ENCODE data around the gene CIROP. TPM values are rescaled to one million over a fixed set of nuclear protein-coding genes. Genes with fewer than 3 reads are reported as not detected.

Gene CIROP
- total and polyA plus RNA-seq, 2 experiments from 2014 or later, result 0.15 TPM; not detected in 1

GRCh38 chr14:23105348-23105824 lies 597 bp upstream of the CIROP start:
- H3K4me3 ChIP-seq, result no peak overlapping the region
- no peak overlapping the region for H3K27ac ChIP-seq
- DNase-seq (ENCODE audit: low read depth in 1 of 2, low spot score in 1 of 2), result no peak
- no peaks in the 10 kb centered on the region for H3K9me3 ChIP-seq (ENCODE audit: low read depth)
- H3K4me1 ChIP-seq (ENCODE audit: low read depth), result peaks cover 4% of the 10 kb centered on the region
- no peaks in the 10 kb centered on the region for H3K27me3 ChIP-seq
- no peak for TF ChIP-seq CTCF (IDR thresholded peaks at IDR 0.05; ENCODE audit: low read depth, low read length)
- no peaks in the 10 kb centered on the region for H3K36me3 ChIP-seq

- no peak for TF ChIP-seq CTCF (IDR thresholded peaks at IDR 0.05; ENCODE audit: low read depth, low read length)
- DNase-seq (ENCODE audit: low read depth in 1 of 2, low spot score in 1 of 2), result no peak
- H3K27me3 ChIP-seq, result no peaks in the 10 kb centered on the region
- no peaks in the 10 kb centered on the region for H3K36me3 ChIP-seq
- H3K9me3 ChIP-seq (ENCODE audit: low read depth), result no peaks in the 10 kb centered on the region
- H3K27ac ChIP-seq, result no peak overlapping the region
- peaks cover 4% of the 10 kb centered on the region for H3K4me1 ChIP-seq (ENCODE audit: low read depth)
- H3K4me3 ChIP-seq, result no peak overlapping the region
Observed at GRCh38 chr14:23104070-23104590, 659 bp downstream of the CIROP start.

GRCh38 chr14:23103581-23103980 lies 1.2 kb downstream of the CIROP start:
- Histone ChIP-seq H3K9me3 (ENCODE audit: low read depth) (no peaks in the 10 kb centered on the region), H3K4me3 (no peak overlapping the region), H3K36me3 (no peaks in the 10 kb centered on the region), H3K27me3 (no peaks in the 10 kb centered on the region), H3K27ac (no peak overlapping the region), H3K4me1 (ENCODE audit: low read depth) (peaks cover 4% of the 10 kb centered on the region)
- DNase-seq (ENCODE audit: low read depth in 1 of 2, low spot score in 1 of 2), result no peak
- TF ChIP-seq CTCF (IDR thresholded peaks at IDR 0.05; ENCODE audit: low read depth, low read length), result no peak

GRCh38 chr14:23102801-23103200 lies 2.0 kb downstream of the CIROP start:
- peaks cover 4% of the 10 kb centered on the region for H3K36me3 ChIP-seq
- peaks cover 4% of the 10 kb centered on the region for H3K4me1 ChIP-seq (ENCODE audit: low read depth)
- no peaks in the 10 kb centered on the region for H3K9me3 ChIP-seq (ENCODE audit: low read depth)
- H3K27ac ChIP-seq, result no peak overlapping the region
- H3K4me3 ChIP-seq, result no peak overlapping the region
- H3K27me3 ChIP-seq, result no peaks in the 10 kb centered on the region
- DNase-seq (ENCODE audit: low read depth in 1 of 2, low spot score in 1 of 2), result no peak
- no peak for TF ChIP-seq CTCF (IDR thresholded peaks at IDR 0.05; ENCODE audit: low read depth, low read length)

GRCh38 chr14:23101986-23102625 lies 2.7 kb downstream of the CIROP start:
- H3K27me3 ChIP-seq, result no peaks in the 10 kb centered on the region
- H3K27ac ChIP-seq, result no peak overlapping the region
- no peaks in the 10 kb centered on the region for H3K9me3 ChIP-seq (ENCODE audit: low read depth)
- H3K4me1 ChIP-seq (ENCODE audit: low read depth), result peaks cover 4% of the 10 kb centered on the region
- peaks cover 7% of the 10 kb centered on the region for H3K36me3 ChIP-seq
- no peak overlapping the region for H3K4me3 ChIP-seq
- no peak for TF ChIP-seq CTCF (IDR thresholded peaks at IDR 0.05; ENCODE audit: low read depth, low read length)
- no peak for DNase-seq (ENCODE audit: low read depth in 1 of 2, low spot score in 1 of 2)
